PFSK-1 (cell line): ENCODE measurements around the gene DKC1.

Experiments used
- FOXP2 ChIP-seq: optimal IDR thresholded peaks from 2 replicates; pipeline ENCODE3; 2011; ENCODE audit warnings: borderline replicate concordance, control low read depth, inconsistent platforms; ENCODE audit not compliant: insufficient read depth; ENCODE audit errors: extremely low read length, extremely low read depth
- POLR2AphosphoS5 ChIP-seq: IDR thresholded peaks from 2 replicates; pipeline ENCODE4 v1.6.1; 2012; ENCODE audit warnings: low read depth, mild to moderate bottlenecking, control low read depth, low read length, moderate library complexity
- REST ChIP-seq, 2 experiments: IDR thresholded peaks; 2 replicates each; pipeline versions ENCODE4 v1.6.1 to v1.8.0; 2011 to 2012; ENCODE audit warnings: low read depth in 2 of 2, low read length in 2 of 2, control low read depth in 1 of 2, inconsistent platforms in 1 of 2, mild to moderate bottlenecking in 1 of 2, moderate library complexity in 1 of 2; ENCODE audit not compliant: insufficient read depth in 1 of 2
- SIN3A ChIP-seq: IDR thresholded peaks from 2 replicates; pipeline ENCODE4 v1.6.1; 2012; ENCODE audit warnings: mild to moderate bottlenecking, low read length, moderate library complexity, borderline replicate concordance; ENCODE audit not compliant: insufficient read depth
- TAF1 ChIP-seq: IDR thresholded peaks from 2 replicates; pipeline ENCODE4 v1.6.1; 2012; ENCODE audit warnings: low read length, control low read depth, borderline replicate concordance; ENCODE audit not compliant: insufficient read depth

Gene DKC1

DNA sequence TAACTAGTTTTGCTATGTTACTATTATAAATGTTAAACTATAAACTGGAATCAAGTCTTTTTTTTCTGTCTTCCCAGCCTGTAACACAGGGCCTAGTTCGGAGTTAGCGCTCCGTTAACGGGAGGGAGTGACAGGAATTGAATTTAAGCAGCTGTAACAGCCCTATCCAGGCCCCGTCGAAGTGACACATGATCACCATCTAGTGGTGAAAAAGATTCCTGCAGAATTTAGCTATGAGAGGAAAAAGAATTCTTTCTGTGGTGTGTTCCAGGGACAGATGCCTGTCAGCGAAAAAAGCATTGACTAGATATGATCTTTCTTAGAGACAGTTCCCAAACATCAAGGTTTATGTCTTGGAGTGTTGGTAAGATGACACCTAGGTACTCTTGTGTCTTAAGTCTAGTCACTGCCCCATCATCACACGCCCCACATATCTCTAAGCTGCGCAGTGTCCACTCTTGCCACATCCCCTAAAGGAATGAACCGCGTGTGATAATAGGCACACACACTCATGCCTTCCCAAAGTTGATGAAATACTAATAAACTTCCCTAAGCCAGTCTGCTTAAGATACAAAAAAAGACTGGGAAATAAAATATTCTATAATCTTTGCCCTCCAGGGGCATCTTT lies 13.8 kb upstream of the DKC1 start:
- no peak for TF ChIP-seq POLR2AphosphoS5
- TF ChIP-seq REST (IDR thresholded peaks at IDR 0.05; ENCODE audit: insufficient read depth in 1 of 2, low read depth in 2 of 2, low read length in 2 of 2): no peak
- no peak for TF ChIP-seq TAF1
- no peak for TF ChIP-seq FOXP2
- no peak for TF ChIP-seq SIN3A

GRCh38 chrX:154749856-154750255 lies 12.8 kb upstream of the DKC1 start:
- no peak for TF ChIP-seq TAF1
- TF ChIP-seq REST (IDR thresholded peaks at IDR 0.05; ENCODE audit: insufficient read depth in 1 of 2, low read depth in 2 of 2, low read length in 2 of 2): no peak
- TF ChIP-seq SIN3A: no peak
- no peak for TF ChIP-seq POLR2AphosphoS5
- no peak for TF ChIP-seq FOXP2

GRCh38 chrX:154750301-154751202 lies 12.1 kb upstream of the DKC1 start, which contains the start of gene GAB3:
TSS of gene GAB3 (minus strand) at chrX:154751077. CDS start at chrX:154751025, 52 bp downstream.
- TF ChIP-seq FOXP2: no peak
- no peak for TF ChIP-seq TAF1
- TF ChIP-seq REST (IDR thresholded peaks at IDR 0.05; ENCODE audit: insufficient read depth in 1 of 2, low read depth in 2 of 2, low read length in 2 of 2): no peak
- TF ChIP-seq SIN3A: no peak
- TF ChIP-seq POLR2AphosphoS5: no peak

DNA sequence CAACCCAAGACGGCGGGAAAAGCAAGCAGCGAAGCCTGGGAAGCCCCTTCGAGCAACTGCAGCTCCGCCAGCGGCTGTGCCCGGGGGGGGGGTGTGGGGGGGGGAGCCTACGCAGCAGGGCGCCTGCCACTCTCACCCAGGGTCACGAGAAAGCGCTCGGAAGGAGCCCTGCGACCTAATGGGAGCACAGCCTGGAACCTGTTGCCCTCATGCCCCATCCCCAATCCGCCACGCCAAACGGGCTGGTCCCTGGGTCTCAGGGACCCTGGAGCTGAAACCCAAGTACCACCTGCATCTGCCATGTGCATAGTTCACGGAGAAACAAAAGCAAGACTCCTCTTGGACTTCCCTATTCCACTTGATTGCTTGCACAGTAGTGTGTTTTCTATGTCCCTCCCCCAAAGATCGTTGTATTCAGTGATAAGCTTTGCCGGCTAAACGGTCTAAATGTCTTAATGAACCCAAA lies 11.4 kb upstream of the DKC1 start:
- no peak for TF ChIP-seq SIN3A
- no peak for TF ChIP-seq REST (IDR thresholded peaks at IDR 0.05; ENCODE audit: insufficient read depth in 1 of 2, low read depth in 2 of 2, low read length in 2 of 2)
- TF ChIP-seq FOXP2: no peak
- no peak for TF ChIP-seq TAF1
- TF ChIP-seq POLR2AphosphoS5: no peak
